Right lobe of liver (tissue), 4 donors: Measurements from ENCODE around the gene GSTCD.

Experiments
- POLR2A ChIP-seq: fragments of 450-650 bp; IDR thresholded peaks from one replicate; pipeline ENCODE4 v1.6.1; 2017; ENCODE audit warnings: antibody characterized with exemption, mild to moderate bottlenecking
- TF ChIP-seq, protein P1 (sequence below), 4 donors: fragments of 200-600 bp in 3 of 4; fragments of 450-650 bp in 1 of 4; IDR thresholded peaks; one replicate each; pipeline versions ENCODE4 v1.5.1 to v1.8.0; 2016 to 2022; ENCODE audit warnings: antibody characterized with exemption in 4 of 4, mild to moderate bottlenecking in 2 of 4
- donor health status: DM: no; HTN: no; CAD: no.
- donor health status: DM: no; HTN: no; CAD: no.
- donor health status: DM: no; HTN: yes; CAD: no.

DNA sequence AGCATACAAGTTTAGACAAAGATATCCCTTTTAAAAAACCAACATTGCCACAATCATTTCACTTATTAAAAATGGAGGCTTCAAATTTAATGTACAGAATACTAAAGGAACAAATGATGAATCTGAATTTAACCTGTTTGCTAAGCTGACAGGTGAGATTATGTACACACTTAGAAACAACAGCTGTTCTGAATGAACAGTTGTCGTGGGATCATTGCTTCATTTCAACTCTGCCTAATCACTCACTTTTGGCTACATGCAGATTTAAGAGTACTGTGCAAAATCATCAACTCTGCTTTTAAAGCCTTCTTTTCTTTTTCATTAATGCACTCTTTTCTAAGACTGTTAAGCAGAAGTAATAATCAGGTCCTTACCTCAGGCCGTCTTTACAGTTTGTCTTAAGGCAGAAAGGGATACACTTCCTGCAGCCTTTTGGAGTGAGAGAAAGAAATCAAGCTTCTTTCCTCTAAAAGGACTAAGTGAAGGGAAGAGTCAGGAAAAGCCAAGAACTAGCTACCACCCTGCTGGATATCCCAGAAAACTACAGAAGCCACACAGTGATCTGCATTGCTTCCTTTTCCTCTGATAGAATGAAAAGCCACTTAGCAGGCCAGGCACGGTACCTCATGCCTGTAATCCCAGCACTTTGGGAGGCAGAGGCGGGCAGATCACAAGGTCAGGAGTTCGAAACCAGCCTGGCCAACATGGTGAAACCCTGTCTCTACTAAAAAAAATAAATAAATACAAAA, 132.0 kb downstream of the GSTCD start:
- TF ChIP-seq POLR2A: no peak
- TF ChIP-seq, protein P1, sequence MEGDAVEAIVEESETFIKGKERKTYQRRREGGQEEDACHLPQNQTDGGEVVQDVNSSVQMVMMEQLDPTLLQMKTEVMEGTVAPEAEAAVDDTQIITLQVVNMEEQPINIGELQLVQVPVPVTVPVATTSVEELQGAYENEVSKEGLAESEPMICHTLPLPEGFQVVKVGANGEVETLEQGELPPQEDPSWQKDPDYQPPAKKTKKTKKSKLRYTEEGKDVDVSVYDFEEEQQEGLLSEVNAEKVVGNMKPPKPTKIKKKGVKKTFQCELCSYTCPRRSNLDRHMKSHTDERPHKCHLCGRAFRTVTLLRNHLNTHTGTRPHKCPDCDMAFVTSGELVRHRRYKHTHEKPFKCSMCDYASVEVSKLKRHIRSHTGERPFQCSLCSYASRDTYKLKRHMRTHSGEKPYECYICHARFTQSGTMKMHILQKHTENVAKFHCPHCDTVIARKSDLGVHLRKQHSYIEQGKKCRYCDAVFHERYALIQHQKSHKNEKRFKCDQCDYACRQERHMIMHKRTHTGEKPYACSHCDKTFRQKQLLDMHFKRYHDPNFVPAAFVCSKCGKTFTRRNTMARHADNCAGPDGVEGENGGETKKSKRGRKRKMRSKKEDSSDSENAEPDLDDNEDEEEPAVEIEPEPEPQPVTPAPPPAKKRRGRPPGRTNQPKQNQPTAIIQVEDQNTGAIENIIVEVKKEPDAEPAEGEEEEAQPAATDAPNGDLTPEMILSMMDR (IDR thresholded peaks at IDR 0.05): no peak
